Heart left ventricle (tissue), 16 donors: ENCODE measurements around the gene TLE4. TPM values are rescaled to one million over a fixed set of nuclear protein-coding genes. Genes with fewer than 3 reads are reported as not detected.

Experiments
- ATAC-seq, 4 donors: fragments of 200-7000 bp; cut with Tn5 transposase; one replicate each; pipeline ENCODE4 v1.9.1; 2020 to 2022; ENCODE audit warnings: moderate library complexity in 4 of 4, mild to moderate bottlenecking in 3 of 4, moderate number of reproducible peaks in 1 of 4
- DNase-seq, 5 donors: peaks; one replicate each; pipeline ENCODE4 v3.0.0-alpha.2; 2020
- H3K27ac ChIP-seq, 12 donors: fragments of 200-600 bp; sonication (generic) in 4 of 12; one replicate each; pipeline versions ENCODE4 v1.5.0 to v1.8.0; 2016 to 2022; ENCODE audit warnings: mild to moderate bottlenecking in 2 of 12
- H3K27me3 ChIP-seq, 9 donors: fragments of 200-600 bp; sonication (generic) in 2 of 9; one replicate each; pipeline versions ENCODE4 v1.5.1 to v1.8.0; 2016 to 2022; ENCODE audit warnings: mild to moderate bottlenecking in 3 of 9
- H3K36me3 ChIP-seq, 9 donors: fragments of 200-600 bp; sonication (generic) in 2 of 9; one replicate each; pipeline versions ENCODE4 v1.5.0 to v1.8.0; 2018 to 2022; ENCODE audit warnings: mild to moderate bottlenecking in 2 of 9
- H3K4me1 ChIP-seq, 12 donors: fragments of 200-600 bp; sonication (generic) in 4 of 12; one replicate each; pipeline versions ENCODE4 v1.5.0 to v1.8.0; 2016 to 2022; ENCODE audit warnings: mild to moderate bottlenecking in 3 of 12
- H3K4me3 ChIP-seq, 12 donors: fragments of 200-600 bp; sonication (generic) in 4 of 12; one replicate each; pipeline versions ENCODE4 v1.5.0 to v1.8.0; 2017 to 2022; ENCODE audit warnings: mild to moderate bottlenecking in 9 of 12, moderate library complexity in 4 of 12
- H3K9me3 ChIP-seq, 12 donors: fragments of 200-600 bp; sonication (generic) in 4 of 12; one replicate each; pipeline versions ENCODE4 v1.5.0 to v1.8.0; 2016 to 2022; ENCODE audit warnings: mild to moderate bottlenecking in 1 of 12
- CTCF ChIP-seq, 12 donors: fragments of 200-600 bp; sonication (generic) in 4 of 12; IDR thresholded peaks; one replicate each; pipeline versions ENCODE4 v1.5.0 to v1.8.0; 2018 to 2022; ENCODE audit warnings: antibody characterized with exemption in 12 of 12, mild to moderate bottlenecking in 5 of 12
- POLR2A ChIP-seq, 2 donors: fragments of 450-650 bp; IDR thresholded peaks; one replicate each; pipeline ENCODE4 v1.6.1; 2017; ENCODE audit warnings: antibody characterized with exemption in 2 of 2, mild to moderate bottlenecking in 2 of 2, moderate library complexity in 2 of 2
- WGBS, 4 donors: extraction: QIAGEN DNeasy Blood & Tissue Kit in 2 of 4; methylation state at CpG; one replicate each; pipeline versions ENCODE4 v1.1.5 to v1.1.7; 2013 to 2018; 5-methylcytosine and 5-hydroxymethylcytosine counted together
- intact Hi-C, 10 donors: fragments of 100-400 bp; cut with DNase I; formaldehyde crosslinking; loops; one replicate each; pipeline versions ENCODE4 v1.11.1 to v1.14.2; 2022
- polyA plus RNA-seq, 2 donors: library from polyadenylated mRNA; stranded (reverse); fragments of 200-250 nt; gene quantifications; one replicate each; pipeline ENCODE4 v1.2.3, GENCODE V29; 2013
- total RNA-seq, 9 donors: library from RNA; depleted of rRNA in 2 of 9; stranded (reverse); fragments of >200 nt in 2 of 9; fragmentation: NEBNext Ultra II Directional in 3 of 9; extraction: Animal tissue kit (Norgen Biotek cat#: 25700) in 3 of 9; gene quantifications; one replicate each; pipeline versions ENCODE4 v1.1.0 to v1.2.4, GENCODE V29; 2016 to 2023
- donor health status: ischemic (EF 13 %, LVEDD 7.1; RV severe dilation, severe dysfunction).
- donor health status: healthy with polysubstance abuse.
- donor health status: DM: no; HTN: yes; CAD: no.
- donor health status: DM: no; HTN: no; CAD: no.
- donor health status: ischemic (EF 25% LVEDD 6.9; RV normal size, moderate dysfunction).
- donor health status: ischemic (EF 25% LVEDD 5.7; RV mildly dilated, moderate dysfunction).
- donor health status: healthy.
- donor health status: DM: yes; HTN: yes; CAD: no.
- donor health status: ischemic (EF 35%, LVEDD 5.7; RV mildly dilated, moderate dysfunction).
- donor health status: nonischemic (EF 11% LVEDD 7.7; RV severe dilation, severe dysfunction).
- donor health status: DM: yes; HTN: yes; CAD: no.
- donor health status: PGD.
- donor health status: ischemic (EF 29% LVEDD 5.4; RV normal size, mild dysfunction).
- donor health status: nonischemic (EF 23%, LVEDD 6.1; RV moderate dilation, normal function).

Gene TLE4
- total and polyA plus RNA-seq, 11 donors = 3.7 to 23.9 (median 13.8) TPM

GRCh38 chr9:79769476-79770275 is 197.9 kb downstream of the TLE4 start:
- intact Hi-C loops = no loop called here

GRCh38 chr9:79774356-79774755 is 202.6 kb downstream of the TLE4 start:
- H3K4me1 ChIP-seq = no peaks in the 10 kb centered on the region
- no peaks in the 10 kb centered on the region for H3K9me3 ChIP-seq
- 88 to 95% (median 91%) methylated on average over 1 of the region's 1 CpG for WGBS, 4 donors
- ATAC-seq = no peak
- no peaks in the 10 kb centered on the region for H3K27me3 ChIP-seq
- H3K36me3 ChIP-seq = no peaks in the 10 kb centered on the region
- intact Hi-C loops = no loop called here
- DNase-seq = no peak
- TF ChIP-seq POLR2A (IDR thresholded peaks at IDR 0.05) = no peak
- TF ChIP-seq CTCF (IDR thresholded peaks at IDR 0.05) = no peak
- no peak overlapping the region for H3K4me3 ChIP-seq
- H3K27ac ChIP-seq = no peak overlapping the region

More at GRCh38 chr9:79769476-79770275, 197.9 kb downstream of the TLE4 start:
- no peaks in the 10 kb centered on the region for H3K9me3 ChIP-seq
- no peak overlapping the region for H3K27ac ChIP-seq
- TF ChIP-seq POLR2A (IDR thresholded peaks at IDR 0.05) = no peak
- TF ChIP-seq CTCF (IDR thresholded peaks at IDR 0.05) = no peak
- 74 to 91% (median 87%) methylated on average over 3 to 4 of the region's 4 CpGs for WGBS, 4 donors
- ATAC-seq (no peak), DNase-seq (no peak)
- H3K4me3 ChIP-seq = no peak overlapping the region
- H3K36me3 ChIP-seq = no peaks in the 10 kb centered on the region
- H3K4me1 ChIP-seq = no peaks in the 10 kb centered on the region
- H3K27me3 ChIP-seq = peaks cover 0 to 3% (median 0%) of the 10 kb centered on the region in 9 donors
